GM23338 (cell line): Measurements from ENCODE around the gene IGF1R.

Experiments used
- CREB1 ChIP-seq: fragments of 250-450 bp; sonication (Bioruptor Pico); IDR thresholded peaks from 2 replicates; pipeline ENCODE4 v1.5.0; 2020; ENCODE audit warnings: low read depth, mild to moderate bottlenecking, moderate library complexity
- CTCF ChIP-seq, 2 experiments: fragments of 200-600 bp in 1 of 2; sonication (generic) in 1 of 2; conservative IDR thresholded peaks; 2 replicates each; pipeline versions ENCODE4 v1.5.1 to v1.6.1; 2016 to 2017; ENCODE audit warnings: antibody characterized with exemption in 2 of 2, low read depth in 2 of 2, mild to moderate bottlenecking in 2 of 2, moderate library complexity in 1 of 2
- ETS1 ChIP-seq: IDR thresholded peaks from 2 replicates; pipeline ENCODE4 v1.6.1; 2016; ENCODE audit warnings: antibody characterized with exemption
- EZH2 ChIP-seq: fragments of 200-600 bp; sonication (generic); IDR thresholded peaks from one replicate; pipeline ENCODE4 v1.8.0; 2017; ENCODE audit warnings: antibody characterized with exemption, mild to moderate bottlenecking, low read depth; ENCODE audit not compliant: unreplicated experiment
- EZH2phosphoT487 ChIP-seq: fragments of 200-600 bp; sonication (generic); IDR thresholded peaks from one replicate; pipeline ENCODE4 v1.8.1; 2018; ENCODE audit warnings: antibody characterized with exemption; ENCODE audit not compliant: unreplicated experiment
- JUNB ChIP-seq: IDR thresholded peaks from one replicate; pipeline ENCODE4 v1.6.1; 2016; ENCODE audit warnings: antibody characterized with exemption; ENCODE audit not compliant: unreplicated experiment
- NANOG ChIP-seq: IDR thresholded peaks from 2 replicates; pipeline ENCODE4 v1.6.1; 2016; ENCODE audit warnings: antibody characterized with exemption, borderline replicate concordance
- POLR2AphosphoS5 ChIP-seq: IDR thresholded peaks from 2 replicates; pipeline ENCODE4 v1.6.1; 2016; ENCODE audit warnings: antibody characterized with exemption, low read depth
- REST ChIP-seq: IDR thresholded peaks from one replicate; pipeline ENCODE4 v1.6.1; 2018; ENCODE audit warnings: antibody characterized with exemption; ENCODE audit not compliant: unreplicated experiment
- STAT1 ChIP-seq: IDR thresholded peaks from one replicate; pipeline ENCODE4 v1.6.1; 2016; ENCODE audit warnings: antibody characterized with exemption; ENCODE audit not compliant: unreplicated experiment
- ZNF114 ChIP-seq: fragments of 250-450 bp; sonication (Bioruptor Pico); IDR thresholded peaks from 2 replicates; pipeline ENCODE4 v1.5.0; 2020; ENCODE audit warnings: mild to moderate bottlenecking, moderate library complexity
- ZNF331 ChIP-seq: fragments of 250-450 bp; sonication (Bioruptor Pico); IDR thresholded peaks from 2 replicates; pipeline ENCODE4 v1.5.0; 2020; ENCODE audit warnings: low read depth, mild to moderate bottlenecking, moderate library complexity
- TF ChIP-seq, protein P1 (sequence below): fragments of 250-450 bp; sonication (Bioruptor Pico); IDR thresholded peaks from 2 replicates; pipeline ENCODE4 v1.5.0; 2020; ENCODE audit warnings: mild to moderate bottlenecking, moderate library complexity

DNA sequence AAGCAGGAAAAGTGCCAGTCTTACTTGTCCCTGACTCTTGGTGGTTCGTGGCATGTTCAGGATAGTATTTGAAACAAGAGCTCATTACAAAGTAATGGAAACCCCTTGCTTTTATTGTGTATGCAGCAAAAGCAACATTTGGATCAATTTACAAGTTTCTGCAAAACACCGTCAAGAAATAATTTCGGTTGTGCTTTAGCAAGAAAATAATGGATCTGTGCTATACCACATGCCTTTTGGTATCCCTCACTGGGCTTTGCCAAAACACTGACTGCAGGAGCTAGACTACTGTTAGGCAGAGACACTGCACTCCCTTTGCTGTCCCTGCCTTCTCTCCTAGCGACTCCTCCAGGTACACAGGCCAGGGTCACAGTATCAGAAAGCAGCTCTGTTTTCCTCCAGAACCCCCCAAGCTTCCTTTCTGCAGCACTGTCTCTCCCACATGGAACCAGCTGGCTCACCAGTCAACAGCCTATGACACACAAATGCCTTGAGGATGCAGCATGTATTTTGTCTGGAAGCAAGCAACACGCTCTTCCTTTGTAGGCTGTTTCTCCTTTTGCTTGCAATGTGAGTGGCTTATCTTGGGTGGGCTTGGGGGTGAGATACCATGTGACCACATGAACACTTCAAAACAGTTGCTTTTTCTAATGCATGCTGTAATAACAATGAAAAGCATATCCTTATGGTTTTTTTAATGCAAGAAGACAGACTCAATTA lies 247.8 kb downstream of the IGF1R start:
- TF ChIP-seq EZH2phosphoT487 (no peak), CTCF (conservative IDR thresholded peaks at IDR 0.05; ENCODE audit: low read depth in 2 of 2) (no peak), EZH2 (no peak), POLR2AphosphoS5 (no peak), NANOG (no peak), REST (no peak), CREB1 (CRISPR knock-in tag) (no peak), ETS1 (no peak), JUNB (no peak), ZNF114 (no peak), ZNF331 (CRISPR knock-in tag) (no peak), STAT1 (no peak)
- TF ChIP-seq, protein P1, sequence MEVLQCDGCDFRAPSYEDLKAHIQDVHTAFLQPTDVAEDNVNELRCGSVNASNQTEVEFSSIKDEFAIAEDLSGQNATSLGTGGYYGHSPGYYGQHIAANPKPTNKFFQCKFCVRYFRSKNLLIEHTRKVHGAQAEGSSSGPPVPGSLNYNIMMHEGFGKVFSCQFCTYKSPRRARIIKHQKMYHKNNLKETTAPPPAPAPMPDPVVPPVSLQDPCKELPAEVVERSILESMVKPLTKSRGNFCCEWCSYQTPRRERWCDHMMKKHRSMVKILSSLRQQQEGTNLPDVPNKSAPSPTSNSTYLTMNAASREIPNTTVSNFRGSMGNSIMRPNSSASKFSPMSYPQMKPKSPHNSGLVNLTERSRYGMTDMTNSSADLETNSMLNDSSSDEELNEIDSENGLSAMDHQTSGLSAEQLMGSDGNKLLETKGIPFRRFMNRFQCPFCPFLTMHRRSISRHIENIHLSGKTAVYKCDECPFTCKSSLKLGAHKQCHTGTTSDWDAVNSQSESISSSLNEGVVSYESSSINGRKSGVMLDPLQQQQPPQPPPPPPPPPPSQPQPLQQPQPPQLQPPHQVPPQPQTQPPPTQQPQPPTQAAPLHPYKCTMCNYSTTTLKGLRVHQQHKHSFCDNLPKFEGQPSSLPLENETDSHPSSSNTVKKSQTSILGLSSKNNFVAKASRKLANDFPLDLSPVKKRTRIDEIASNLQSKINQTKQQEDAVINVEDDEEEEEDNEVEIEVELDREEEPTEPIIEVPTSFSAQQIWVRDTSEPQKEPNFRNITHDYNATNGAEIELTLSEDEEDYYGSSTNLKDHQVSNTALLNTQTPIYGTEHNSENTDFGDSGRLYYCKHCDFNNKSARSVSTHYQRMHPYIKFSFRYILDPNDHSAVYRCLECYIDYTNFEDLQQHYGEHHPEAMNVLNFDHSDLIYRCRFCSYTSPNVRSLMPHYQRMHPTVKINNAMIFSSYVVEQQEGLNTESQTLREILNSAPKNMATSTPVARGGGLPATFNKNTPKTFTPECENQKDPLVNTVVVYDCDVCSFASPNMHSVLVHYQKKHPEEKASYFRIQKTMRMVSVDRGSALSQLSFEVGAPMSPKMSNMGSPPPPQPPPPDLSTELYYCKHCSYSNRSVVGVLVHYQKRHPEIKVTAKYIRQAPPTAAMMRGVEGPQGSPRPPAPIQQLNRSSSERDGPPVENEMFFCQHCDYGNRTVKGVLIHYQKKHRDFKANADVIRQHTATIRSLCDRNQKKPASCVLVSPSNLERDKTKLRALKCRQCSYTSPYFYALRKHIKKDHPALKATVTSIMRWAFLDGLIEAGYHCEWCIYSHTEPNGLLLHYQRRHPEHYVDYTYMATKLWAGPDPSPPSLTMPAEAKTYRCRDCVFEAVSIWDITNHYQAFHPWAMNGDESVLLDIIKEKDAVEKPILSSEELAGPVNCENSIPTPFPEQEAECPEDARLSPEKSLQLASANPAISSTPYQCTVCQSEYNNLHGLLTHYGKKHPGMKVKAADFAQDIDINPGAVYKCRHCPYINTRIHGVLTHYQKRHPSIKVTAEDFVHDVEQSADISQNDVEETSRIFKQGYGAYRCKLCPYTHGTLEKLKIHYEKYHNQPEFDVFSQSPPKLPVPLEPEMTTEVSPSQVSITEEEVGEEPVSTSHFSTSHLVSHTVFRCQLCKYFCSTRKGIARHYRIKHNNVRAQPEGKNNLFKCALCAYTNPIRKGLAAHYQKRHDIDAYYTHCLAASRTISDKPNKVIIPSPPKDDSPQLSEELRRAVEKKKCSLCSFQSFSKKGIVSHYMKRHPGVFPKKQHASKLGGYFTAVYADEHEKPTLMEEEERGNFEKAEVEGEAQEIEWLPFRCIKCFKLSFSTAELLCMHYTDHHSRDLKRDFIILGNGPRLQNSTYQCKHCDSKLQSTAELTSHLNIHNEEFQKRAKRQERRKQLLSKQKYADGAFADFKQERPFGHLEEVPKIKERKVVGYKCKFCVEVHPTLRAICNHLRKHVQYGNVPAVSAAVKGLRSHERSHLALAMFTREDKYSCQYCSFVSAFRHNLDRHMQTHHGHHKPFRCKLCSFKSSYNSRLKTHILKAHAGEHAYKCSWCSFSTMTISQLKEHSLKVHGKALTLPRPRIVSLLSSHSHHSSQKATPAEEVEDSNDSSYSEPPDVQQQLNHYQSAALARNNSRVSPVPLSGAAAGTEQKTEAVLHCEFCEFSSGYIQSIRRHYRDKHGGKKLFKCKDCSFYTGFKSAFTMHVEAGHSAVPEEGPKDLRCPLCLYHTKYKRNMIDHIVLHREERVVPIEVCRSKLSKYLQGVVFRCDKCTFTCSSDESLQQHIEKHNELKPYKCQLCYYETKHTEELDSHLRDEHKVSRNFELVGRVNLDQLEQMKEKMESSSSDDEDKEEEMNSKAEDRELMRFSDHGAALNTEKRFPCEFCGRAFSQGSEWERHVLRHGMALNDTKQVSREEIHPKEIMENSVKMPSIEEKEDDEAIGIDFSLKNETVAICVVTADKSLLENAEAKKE (CRISPR knock-in tag), result no peak
